HepG2 (cell line): ENCODE data around the gene MTHFSD. TPM values are rescaled to one million over a fixed set of nuclear protein-coding genes. Genes with fewer than 3 reads are reported as not detected.

ENCODE experiments used
- ATF7 ChIP-seq, 2 experiments: fragments of 450-650 bp in 1 of 2; sonication (generic) in 1 of 2; formaldehyde crosslinking in 1 of 2; IDR thresholded peaks; 2 replicates each; pipeline versions ENCODE4 v1.4.0 to v1.6.1; 2016 to 2020; ENCODE audit warnings: antibody characterized with exemption in 1 of 2, mild to moderate bottlenecking in 1 of 2, missing genetic modification reagents in 1 of 2
- FOXP4 ChIP-seq: sonication (generic); formaldehyde crosslinking; IDR thresholded peaks from 2 replicates; pipeline ENCODE4 v1.4.0; 2020; ENCODE audit warnings: missing genetic modification reagents
- HDAC2 ChIP-seq: sonication (generic); formaldehyde crosslinking; IDR thresholded peaks from 2 replicates; pipeline ENCODE4 v1.4.0; 2020; ENCODE audit warnings: missing genetic modification reagents
- HOXA3 ChIP-seq: sonication (generic); formaldehyde crosslinking; IDR thresholded peaks from 2 replicates; pipeline ENCODE4 v1.5.0; 2020; ENCODE audit warnings: missing genetic modification reagents
- KLF13 ChIP-seq: sonication (generic); formaldehyde crosslinking; IDR thresholded peaks from 2 replicates; pipeline ENCODE4 v1.4.0; 2020; ENCODE audit warnings: mild to moderate bottlenecking, missing genetic modification reagents
- PHF20 ChIP-seq: sonication (generic); formaldehyde crosslinking; IDR thresholded peaks from 2 replicates; pipeline ENCODE4 v1.5.0; 2020; ENCODE audit warnings: mild to moderate bottlenecking, missing genetic modification reagents
- PRDM4 ChIP-seq: sonication (generic); formaldehyde crosslinking; IDR thresholded peaks from 2 replicates; pipeline ENCODE4 v1.9.0; 2021; ENCODE audit warnings: missing genetic modification reagents, borderline replicate concordance
- ZBTB37 ChIP-seq: sonication (generic); formaldehyde crosslinking; IDR thresholded peaks from 2 replicates; pipeline ENCODE4 v1.4.0; 2020; ENCODE audit warnings: mild to moderate bottlenecking, missing genetic modification reagents
- ZFP62 ChIP-seq: sonication (generic); formaldehyde crosslinking; IDR thresholded peaks from 2 replicates; pipeline ENCODE4 v1.4.0; 2020; ENCODE audit warnings: missing genetic modification reagents
- ZNF124 ChIP-seq: sonication (generic); formaldehyde crosslinking; IDR thresholded peaks from 2 replicates; pipeline ENCODE4 v1.4.0; 2020; ENCODE audit warnings: missing genetic modification reagents
- ZNF142 ChIP-seq: sonication (generic); formaldehyde crosslinking; IDR thresholded peaks from 2 replicates; pipeline ENCODE4 v1.4.0; 2020; ENCODE audit warnings: missing genetic modification reagents
- ZNF256 ChIP-seq: sonication (generic); formaldehyde crosslinking; conservative IDR thresholded peaks from 2 replicates; pipeline ENCODE4 v1.4.0; 2020; ENCODE audit warnings: missing genetic modification reagents
- ZNF431 ChIP-seq: sonication (generic); formaldehyde crosslinking; IDR thresholded peaks from 2 replicates; pipeline ENCODE4 v1.9.0; 2022; ENCODE audit warnings: missing genetic modification reagents, low read depth, mild to moderate bottlenecking, borderline replicate concordance
- ZNF432 ChIP-seq: sonication (generic); formaldehyde crosslinking; IDR thresholded peaks from 2 replicates; pipeline ENCODE4 v1.5.0; 2020; ENCODE audit warnings: missing genetic modification reagents, mild to moderate bottlenecking, borderline replicate concordance
- ZNF496 ChIP-seq: sonication (generic); formaldehyde crosslinking; IDR thresholded peaks from 2 replicates; pipeline ENCODE4 v1.8.1; 2023; ENCODE audit warnings: mild to moderate bottlenecking, moderate library complexity, missing genetic modification reagents; ENCODE audit not compliant: insufficient replicate concordance
- ZNF577 ChIP-seq: sonication (generic); formaldehyde crosslinking; IDR thresholded peaks from 2 replicates; pipeline ENCODE4 v1.4.0; 2020; ENCODE audit warnings: mild to moderate bottlenecking, low read depth, missing genetic modification reagents, borderline replicate concordance
- ZNF772 ChIP-seq: sonication (generic); formaldehyde crosslinking; IDR thresholded peaks from 2 replicates; pipeline ENCODE4 v1.5.0; 2020; ENCODE audit warnings: mild to moderate bottlenecking, missing genetic modification reagents
- ZNF841 ChIP-seq: sonication (generic); formaldehyde crosslinking; IDR thresholded peaks from 2 replicates; pipeline ENCODE4 v1.8.1; 2023; ENCODE audit warnings: missing genetic modification reagents, borderline replicate concordance
- polyA plus RNA-seq, 8 experiments: library from polyadenylated mRNA; depleted of rRNA in 3 of 8; stranded (reverse) in 7 of 8; unstranded in 1 of 8; fragments of >200 nt; fragmentation: Illumina TruSeq in 4 of 8; extraction: Trizol in 4 of 8; gene quantifications; 2 replicates each; pipeline versions ENCODE4 v1.2.1 to v1.2.3, GENCODE V29; 2011 to 2016; ENCODE audit warnings: low read depth in 4 of 8, missing spikeins in 1 of 8, mixed read lengths in 1 of 8; ENCODE audit not compliant: insufficient read depth in 1 of 8
- total RNA-seq, 5 experiments: library from RNA; depleted of rRNA; stranded (reverse); fragments of >200 nt; fragmentation: Illumina TruSeq; extraction: Trizol; gene quantifications; 2 replicates each; pipeline ENCODE4 v1.2.3, GENCODE V29; 2016; ENCODE audit warnings: low read depth in 1 of 5

Gene MTHFSD
- total and polyA plus RNA-seq, 2 of the 13 experiments (the other 11 are each of a cell fraction or from before 2014, with no cell fraction given): 14.2 to 16.3 TPM

GRCh38 chr16:86517652-86518258 lies 37.3 kb downstream of the MTHFSD start (continued):
- TF ChIP-seq ZNF142 (CRISPR knock-in tag) (no peak), ZFP62 (CRISPR knock-in tag) (no peak), PHF20 (CRISPR knock-in tag) (no peak), ZNF496 (CRISPR knock-in tag) (no peak), PRDM4 (CRISPR knock-in tag) (no peak), HDAC2 (CRISPR knock-in tag) (no peak), ZNF124 (CRISPR knock-in tag) (no peak), KLF13 (CRISPR knock-in tag) (no peak), ZNF841 (no peak), HOXA3 (CRISPR knock-in tag) (no peak), ATF7 (IDR thresholded peaks at IDR 0.05) (no peak), ATF7 (CRISPR knock-in tag; IDR thresholded peaks at IDR 0.05) (no peak), ZNF772 (CRISPR knock-in tag) (no peak), ZBTB37 (no peak), ZNF256 (CRISPR knock-in tag) (no peak), ZNF431 (CRISPR knock-in tag) (no peak), ZNF432 (CRISPR knock-in tag) (no peak), FOXP4 (CRISPR knock-in tag) (no peak), ZNF577 (no peak)
